Lower leg skin (tissue), 4 donors: ENCODE data around the gene HYAL2. TPM values are rescaled to one million over a fixed set of nuclear protein-coding genes. Genes with fewer than 3 reads are reported as not detected.

Source experiments
- DNase-seq, 2 donors: peaks; one replicate each; pipeline ENCODE4 v3.0.0-alpha.2; 2019; ENCODE audit warnings: low spot score in 2 of 2
- H3K4me3 ChIP-seq: fragments of 200-600 bp; sonication (generic); 2 replicates; pipeline ENCODE4 v1.5.1; 2017; ENCODE audit warnings: mild to moderate bottlenecking, low read depth; ENCODE audit not compliant: poor library complexity, severe bottlenecking
- POLR2A ChIP-seq, 2 donors: fragments of 450-650 bp; IDR thresholded peaks; one replicate each; pipeline ENCODE4 v1.6.1; 2016 to 2017; ENCODE audit warnings: antibody characterized with exemption in 2 of 2, mild to moderate bottlenecking in 1 of 2, moderate library complexity in 1 of 2
- WGBS, 2 donors: methylation state at CpG; one replicate each; pipeline ENCODE4 v1.1.5; 2018; 5-methylcytosine and 5-hydroxymethylcytosine counted together
- intact Hi-C: fragments of 100-400 bp; cut with DNase I; formaldehyde crosslinking; loops from one replicate; pipeline ENCODE4 v1.15.0; 2023; ENCODE audit warnings: low total_unique reads
- total RNA-seq, 4 donors: library from RNA; depleted of rRNA; stranded (reverse); fragments of >200 nt; gene quantifications; one replicate each; pipeline ENCODE4 v1.1.0, GENCODE V29; 2016
- TF ChIP-seq, protein P1 (sequence below), 3 donors: fragments of 450-650 bp; IDR thresholded peaks; one replicate each; pipeline ENCODE4 v1.5.1; 2016; ENCODE audit warnings: antibody characterized with exemption in 3 of 3, mild to moderate bottlenecking in 3 of 3, moderate library complexity in 2 of 3

HYAL2 gene
- total RNA-seq, 4 donors from 2014 or later = 44.1 to 95.7 (median 72.9) TPM

DNA sequence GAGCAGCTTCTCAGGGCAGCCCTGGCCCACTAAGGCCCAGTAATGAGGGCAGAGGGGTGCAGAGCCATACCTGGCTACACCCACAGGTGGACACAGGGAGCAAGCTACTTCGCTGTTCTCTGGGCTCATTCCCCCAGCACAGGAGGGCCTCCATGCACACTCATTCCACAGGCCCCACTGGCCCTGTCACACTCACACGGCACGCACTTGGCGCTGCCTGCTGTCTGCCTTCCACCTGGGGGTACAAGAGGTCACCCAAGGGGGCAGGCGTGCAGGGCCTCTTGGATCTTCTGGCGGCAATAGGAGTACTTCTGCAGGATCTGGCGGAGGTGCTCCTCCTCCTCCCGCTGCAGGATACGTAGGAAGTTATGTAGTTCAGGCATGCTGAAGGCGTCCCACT lies 7.8 kb upstream of the HYAL2 start:
- 85 to 89% methylated on average over 9 to 10 of the region's 10 CpGs for WGBS, 2 donors
- intact Hi-C loops = no loop called here
- no peak overlapping the region for H3K4me3 ChIP-seq
- no peak for TF ChIP-seq POLR2A (IDR thresholded peaks at IDR 0.05)
- TF ChIP-seq, protein P1, sequence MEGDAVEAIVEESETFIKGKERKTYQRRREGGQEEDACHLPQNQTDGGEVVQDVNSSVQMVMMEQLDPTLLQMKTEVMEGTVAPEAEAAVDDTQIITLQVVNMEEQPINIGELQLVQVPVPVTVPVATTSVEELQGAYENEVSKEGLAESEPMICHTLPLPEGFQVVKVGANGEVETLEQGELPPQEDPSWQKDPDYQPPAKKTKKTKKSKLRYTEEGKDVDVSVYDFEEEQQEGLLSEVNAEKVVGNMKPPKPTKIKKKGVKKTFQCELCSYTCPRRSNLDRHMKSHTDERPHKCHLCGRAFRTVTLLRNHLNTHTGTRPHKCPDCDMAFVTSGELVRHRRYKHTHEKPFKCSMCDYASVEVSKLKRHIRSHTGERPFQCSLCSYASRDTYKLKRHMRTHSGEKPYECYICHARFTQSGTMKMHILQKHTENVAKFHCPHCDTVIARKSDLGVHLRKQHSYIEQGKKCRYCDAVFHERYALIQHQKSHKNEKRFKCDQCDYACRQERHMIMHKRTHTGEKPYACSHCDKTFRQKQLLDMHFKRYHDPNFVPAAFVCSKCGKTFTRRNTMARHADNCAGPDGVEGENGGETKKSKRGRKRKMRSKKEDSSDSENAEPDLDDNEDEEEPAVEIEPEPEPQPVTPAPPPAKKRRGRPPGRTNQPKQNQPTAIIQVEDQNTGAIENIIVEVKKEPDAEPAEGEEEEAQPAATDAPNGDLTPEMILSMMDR (IDR thresholded peaks at IDR 0.05) = no peak
- no peak for DNase-seq

DNA sequence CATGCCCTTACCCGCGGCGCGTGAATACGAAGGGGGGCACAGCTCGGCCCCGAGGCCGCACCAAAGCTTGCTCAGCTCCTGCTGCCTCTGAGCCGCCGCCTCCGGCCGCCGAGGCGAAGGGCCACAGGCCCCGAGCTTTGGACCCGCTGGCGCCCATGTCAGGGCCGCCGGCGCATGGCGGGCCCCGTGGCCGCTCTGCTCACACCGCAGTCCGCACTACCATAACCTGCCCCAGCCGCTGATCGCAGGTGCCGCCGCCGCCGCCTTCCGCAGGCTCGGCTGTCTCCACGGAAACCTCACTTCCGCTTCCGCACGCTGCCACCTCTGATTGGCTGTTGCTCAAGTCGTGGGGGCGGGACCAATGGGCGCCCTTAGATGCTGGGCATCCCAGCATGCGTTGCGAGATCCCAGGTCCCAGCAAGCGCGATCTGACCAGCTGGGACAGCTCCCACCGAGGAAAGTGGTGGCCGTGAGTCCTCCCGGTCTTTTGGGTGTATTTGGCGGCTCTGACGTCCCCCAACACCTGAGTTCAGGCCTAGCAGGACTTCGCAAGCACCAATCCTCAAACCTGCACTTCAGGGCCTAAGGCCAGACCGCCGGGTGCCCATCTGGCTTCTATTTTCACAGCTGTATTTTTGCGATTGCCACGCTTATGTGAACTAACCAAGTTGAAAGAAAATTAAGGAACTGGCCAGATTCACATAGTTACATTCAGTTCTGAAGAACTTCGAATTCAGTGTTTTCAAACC lies 5.6 kb upstream of the HYAL2 start, which contains the start of gene TUSC2:
Gene TUSC2 (minus strand): TSS at position 281 of the 749 bp plus-strand sequence. CDS start 124 bp downstream, at position 157.
- 2% methylated on average over 35 to 39 of the region's 55 CpGs for WGBS, 2 donors
- TF ChIP-seq, protein P1 (IDR thresholded peaks at IDR 0.05) = no peak
- TF ChIP-seq POLR2A (IDR thresholded peaks at IDR 0.05) = no peak
- intact Hi-C loops = no loop called here
- H3K4me3 ChIP-seq = peak within 1 kb of the TSS; percentile 73
- peak; percentile 97 to 100 for DNase-seq

DNA sequence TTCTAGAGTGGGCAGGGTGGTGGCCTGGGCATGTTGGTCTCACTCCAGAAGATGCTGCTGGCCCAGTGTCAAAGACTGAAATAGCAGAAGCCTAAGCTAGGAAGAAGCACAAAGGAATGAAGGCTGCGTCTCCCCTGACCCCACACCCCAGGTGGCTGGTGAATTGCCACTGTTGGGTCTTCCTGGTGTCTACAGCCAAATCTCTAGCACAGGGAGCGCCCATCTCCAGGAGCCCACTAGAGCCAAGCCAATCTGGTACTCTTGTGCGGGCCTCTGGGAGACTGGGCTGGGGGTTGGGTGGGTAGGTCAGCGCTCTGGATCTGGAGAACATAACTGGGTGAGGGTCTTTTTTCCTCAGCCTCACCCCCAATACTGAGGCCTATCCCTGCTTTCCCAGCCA lies 4.6 kb upstream of the HYAL2 start:
- 68 to 72% methylated on average over 4 of the region's 4 CpGs for WGBS, 2 donors
- H3K4me3 ChIP-seq = peak overlapping the region; percentile 73
- TF ChIP-seq, protein P1 (IDR thresholded peaks at IDR 0.05) = no peak
- TF ChIP-seq POLR2A (IDR thresholded peaks at IDR 0.05) = no peak
- intact Hi-C loops = no loop called here
- DNase-seq = peak in 1 of 2 donors; percentile 16

DNA sequence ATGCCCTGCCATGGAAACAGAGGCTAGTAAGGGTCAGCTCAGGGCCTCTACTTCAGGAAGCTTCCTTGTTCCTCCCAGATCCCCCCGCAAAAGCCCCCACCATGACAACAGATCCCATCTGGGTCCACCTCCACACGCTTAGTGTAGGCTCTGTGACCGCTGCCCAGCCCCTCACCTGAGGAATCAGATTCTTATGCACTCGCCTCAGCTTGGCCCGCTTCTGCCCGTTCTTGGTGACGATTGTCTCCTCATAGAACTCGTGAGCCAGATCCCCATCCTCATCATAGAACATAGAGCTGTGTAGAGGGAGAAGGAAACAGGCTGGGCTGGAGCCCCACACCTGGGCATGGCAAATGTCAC lies 3.6 kb upstream of the HYAL2 start:
- DNase-seq = no peak
- H3K4me3 ChIP-seq = no peak overlapping the region
- no peak for TF ChIP-seq POLR2A (IDR thresholded peaks at IDR 0.05)
- TF ChIP-seq, protein P1 (IDR thresholded peaks at IDR 0.05) = no peak
- 89 to 91% methylated on average over 8 of the region's 8 CpGs for WGBS, 2 donors
- intact Hi-C loops = no loop called here

DNA sequence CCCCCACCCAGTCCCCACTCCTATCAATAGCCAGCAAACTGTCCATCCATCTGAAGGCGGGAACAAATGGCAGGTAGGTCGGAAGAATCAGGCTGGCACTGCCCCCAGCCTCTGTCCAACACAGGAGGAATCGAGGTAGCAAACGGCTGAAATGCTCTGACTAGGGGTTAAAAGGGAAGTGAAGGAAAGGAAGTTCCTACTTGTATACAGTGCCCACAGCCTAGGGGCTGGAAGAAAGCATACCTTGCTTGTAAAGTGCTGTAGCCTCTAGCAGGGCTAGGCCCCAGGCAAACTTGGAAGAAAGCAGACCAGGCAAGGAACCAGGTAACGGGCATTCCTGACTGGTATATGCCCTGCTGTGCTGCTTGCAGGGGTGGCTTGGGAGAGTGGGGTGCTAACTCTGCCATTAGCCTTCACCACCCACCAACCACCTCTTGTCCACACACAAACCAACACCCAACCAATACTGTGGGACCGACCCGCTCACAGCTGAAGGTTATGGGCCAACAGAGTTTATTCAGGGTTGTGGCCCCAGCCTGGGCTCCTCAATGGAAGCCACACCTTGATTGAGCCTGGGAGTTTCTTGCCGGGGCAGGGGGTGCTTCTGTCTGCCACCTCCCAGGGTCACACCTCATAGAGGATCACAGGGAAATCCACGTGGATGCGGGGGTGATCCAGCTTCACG lies 3.1 kb upstream of the HYAL2 start:
- 81 to 86% methylated on average over 10 to 11 of the region's 11 CpGs for WGBS, 2 donors
- DNase-seq = no peak
- no peak overlapping the region for H3K4me3 ChIP-seq
- intact Hi-C loops = no loop called here
- TF ChIP-seq POLR2A (IDR thresholded peaks at IDR 0.05) = no peak

DNA sequence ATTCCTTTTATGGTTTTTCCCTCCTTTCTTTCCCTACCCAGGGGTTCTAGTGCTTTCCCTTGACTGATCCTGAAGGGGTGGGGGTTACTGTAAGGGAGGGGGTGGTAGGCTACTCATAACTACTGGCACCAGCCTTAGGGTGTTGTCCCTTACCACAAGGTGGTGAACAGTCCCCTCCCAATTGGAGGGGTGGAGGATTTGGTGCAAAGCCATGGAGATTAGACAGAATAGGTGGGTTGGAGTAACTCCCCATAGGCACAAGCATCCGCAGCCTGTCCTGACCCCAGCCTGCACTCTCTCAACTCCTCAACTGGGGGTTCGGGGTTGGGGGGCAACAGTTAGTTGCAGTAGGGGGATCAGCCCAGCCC lies 2.6 kb upstream of the HYAL2 start:
- H3K4me3 ChIP-seq = no peak overlapping the region
- 71 to 94% methylated on average over 2 of the region's 2 CpGs for WGBS, 2 donors
- no peak for TF ChIP-seq POLR2A (IDR thresholded peaks at IDR 0.05)
- TF ChIP-seq, protein P1 (IDR thresholded peaks at IDR 0.05) = no peak
- intact Hi-C loops = no loop called here
- DNase-seq = no peak
